LNCaP clone FGC (cell line): ENCODE data around the gene HEG1.

ENCODE experiments used
- DNase-seq: peaks from one replicate; pipeline ENCODE4 v3.0.0-alpha.2; 2011; ENCODE audit warnings: low read depth
- H3K4me3 ChIP-seq: 2 replicates; pipeline ENCODE4 v1.5.1; 2011; ENCODE audit warnings: mild to moderate bottlenecking, low read depth, low read length, control low read depth
- TF ChIP-seq, protein P1 (sequence below): IDR thresholded peaks from 2 replicates; pipeline ENCODE4 v1.5.1; 2012; ENCODE audit warnings: mild to moderate bottlenecking; ENCODE audit not compliant: control insufficient read depth, insufficient read depth; ENCODE audit errors: extremely low read depth

Gene HEG1

DNA sequence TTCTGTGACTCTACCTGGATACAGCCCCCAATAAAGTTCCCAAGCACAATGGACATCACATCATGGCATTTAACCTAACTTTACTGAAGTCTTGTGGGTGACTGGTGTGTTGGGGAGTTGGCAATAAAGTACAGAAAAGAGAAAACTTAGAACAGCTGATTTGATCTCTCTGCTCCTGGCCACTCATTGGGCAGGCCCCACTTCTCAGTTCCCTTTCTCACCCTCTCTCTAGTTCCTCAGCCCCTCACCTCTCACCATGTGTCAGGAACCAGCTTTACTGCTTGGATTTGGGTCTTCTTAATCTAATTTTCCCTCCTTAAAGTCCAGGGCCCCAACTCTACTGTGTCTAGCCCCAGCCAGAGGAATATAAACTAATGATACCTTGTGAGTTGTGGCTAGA, 120.5 kb downstream of the HEG1 start:
- no peak for DNase-seq
- H3K4me3 ChIP-seq: no peak overlapping the region

DNA sequence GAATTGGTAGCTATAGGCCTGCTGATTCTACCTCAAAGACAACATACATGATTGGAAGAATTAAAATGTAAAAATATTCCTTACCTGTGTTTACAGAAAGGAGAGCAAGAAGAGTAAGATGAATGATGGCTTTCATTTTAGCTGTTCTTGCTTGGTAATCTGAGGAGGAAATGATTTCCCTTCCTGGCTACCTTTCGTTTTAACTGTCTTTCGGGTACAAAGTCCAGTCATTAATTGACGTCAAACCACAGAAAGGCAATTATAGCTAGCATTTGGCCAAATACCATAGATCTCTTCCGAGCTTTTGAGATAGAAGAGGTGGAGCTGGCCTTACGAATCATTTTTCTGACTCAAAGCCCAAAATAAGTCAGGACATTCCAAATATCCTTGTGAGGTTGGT, 121.2 kb downstream of the HEG1 start, which contains the start of gene MUC13:
TSS of gene MUC13 (minus strand) at position 175 of the 400 bp plus-strand sequence. CDS start at position 136, 39 bp downstream.
- TF ChIP-seq, protein P1, sequence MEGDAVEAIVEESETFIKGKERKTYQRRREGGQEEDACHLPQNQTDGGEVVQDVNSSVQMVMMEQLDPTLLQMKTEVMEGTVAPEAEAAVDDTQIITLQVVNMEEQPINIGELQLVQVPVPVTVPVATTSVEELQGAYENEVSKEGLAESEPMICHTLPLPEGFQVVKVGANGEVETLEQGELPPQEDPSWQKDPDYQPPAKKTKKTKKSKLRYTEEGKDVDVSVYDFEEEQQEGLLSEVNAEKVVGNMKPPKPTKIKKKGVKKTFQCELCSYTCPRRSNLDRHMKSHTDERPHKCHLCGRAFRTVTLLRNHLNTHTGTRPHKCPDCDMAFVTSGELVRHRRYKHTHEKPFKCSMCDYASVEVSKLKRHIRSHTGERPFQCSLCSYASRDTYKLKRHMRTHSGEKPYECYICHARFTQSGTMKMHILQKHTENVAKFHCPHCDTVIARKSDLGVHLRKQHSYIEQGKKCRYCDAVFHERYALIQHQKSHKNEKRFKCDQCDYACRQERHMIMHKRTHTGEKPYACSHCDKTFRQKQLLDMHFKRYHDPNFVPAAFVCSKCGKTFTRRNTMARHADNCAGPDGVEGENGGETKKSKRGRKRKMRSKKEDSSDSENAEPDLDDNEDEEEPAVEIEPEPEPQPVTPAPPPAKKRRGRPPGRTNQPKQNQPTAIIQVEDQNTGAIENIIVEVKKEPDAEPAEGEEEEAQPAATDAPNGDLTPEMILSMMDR: no peak
- DNase-seq: no peak
- no peak within 1 kb of the TSS for H3K4me3 ChIP-seq

More for the DNA sequence above, 120.5 kb downstream of the HEG1 start:
- TF ChIP-seq, protein P1: no peak

DNA sequence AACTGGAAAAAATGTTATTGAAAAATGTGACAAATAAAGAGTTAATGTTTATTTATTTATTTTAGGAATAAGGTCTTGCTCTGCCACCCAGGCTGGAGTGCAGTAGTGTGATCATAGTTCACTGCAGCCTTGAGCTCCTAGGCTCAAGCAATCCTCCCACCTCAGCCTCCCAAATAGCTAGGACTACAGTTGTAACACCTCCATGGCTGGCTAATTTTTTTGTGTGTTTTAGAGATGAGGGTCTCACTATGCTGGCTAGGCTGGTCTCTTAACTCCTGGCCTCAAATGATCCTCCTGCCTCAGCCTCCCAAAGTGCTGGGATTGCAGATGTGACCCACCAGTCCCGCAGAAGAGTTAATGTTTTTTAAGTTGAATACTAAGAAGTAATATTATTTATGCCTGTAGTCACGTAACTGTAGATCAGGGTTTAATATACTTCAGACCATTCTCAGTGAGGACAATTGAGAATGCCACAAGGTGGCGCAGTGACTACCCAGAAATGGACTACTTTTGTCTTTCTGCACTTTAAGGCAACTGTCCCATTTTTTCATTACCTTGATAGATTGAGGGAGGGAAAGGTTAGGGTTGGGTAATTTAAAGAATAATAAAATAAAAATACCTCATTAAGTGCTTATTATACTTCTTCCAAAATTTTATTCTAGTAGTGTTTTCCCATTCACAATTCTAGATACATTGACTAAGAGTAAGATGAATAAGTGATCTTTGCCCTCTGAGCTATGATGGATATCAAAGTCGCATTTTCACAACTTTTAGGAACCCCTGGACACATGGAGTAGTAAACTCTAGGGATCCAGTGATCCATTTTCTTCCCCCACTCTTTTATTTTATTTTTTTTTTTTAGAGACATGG, 127.2 kb downstream of the HEG1 start:
- TF ChIP-seq, protein P1: peak; percentile 79
- no peak overlapping the region for H3K4me3 ChIP-seq
- peak; percentile 37 for DNase-seq

DNA sequence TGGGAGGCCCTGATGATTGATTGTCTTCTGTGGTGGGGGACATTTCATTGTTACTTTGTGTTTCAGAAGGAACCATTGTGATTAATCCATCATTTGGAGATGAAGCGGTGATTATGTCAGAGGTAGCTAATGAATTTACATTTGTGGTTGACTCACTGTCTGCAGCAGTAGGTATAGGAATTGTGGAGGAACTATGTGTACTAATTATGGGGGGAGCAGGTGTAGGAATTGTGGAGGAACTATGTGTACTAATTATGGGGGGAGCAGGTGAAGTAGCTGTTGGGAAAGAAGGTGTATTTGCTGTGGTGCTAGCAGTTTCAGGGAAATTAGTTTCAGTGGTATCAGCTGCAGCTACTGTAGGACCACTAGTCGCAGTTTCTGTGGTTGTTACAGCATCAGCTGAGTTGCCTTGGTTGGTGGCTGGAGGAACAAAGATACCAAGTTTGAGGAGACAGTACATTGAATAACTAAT, 128.2 kb downstream of the HEG1 start:
- no peak for DNase-seq
- TF ChIP-seq, protein P1: no peak

GRCh38 chr3:124926426-124927101, 129.2 kb downstream of the HEG1 start:
- no peak for DNase-seq
- H3K4me3 ChIP-seq: no peak overlapping the region
- TF ChIP-seq, protein P1: no peak

More for the DNA sequence above, 128.2 kb downstream of the HEG1 start:
- H3K4me3 ChIP-seq: no peak overlapping the region

- no peak for DNase-seq
- TF ChIP-seq, protein P1: no peak
- no peak overlapping the region for H3K4me3 ChIP-seq
These were observed 131.1 kb downstream of the HEG1 start for GRCh38 chr3:124924741-124925140.
